Renal pelvis (tissue), 4 donors: Measurements from ENCODE around the gene SP140. TPM values are rescaled to one million over a fixed set of nuclear protein-coding genes. Genes with fewer than 3 reads are reported as not detected.
"Not testable (repeated sequence)": the region's sequence is repeated elsewhere in the genome, so short reads cannot be mapped to it uniquely, and the experiment has no call there.

ENCODE experiments used
- DNase-seq: peaks from one replicate; pipeline ENCODE4 v3.0.0-alpha.2; 2013
- polyA plus RNA-seq, 3 donors: library from polyadenylated mRNA; unstranded; fragments of 120-200 nt; gene quantifications; one replicate each; pipeline ENCODE4 v1.2.1, GENCODE V29; 2013; ENCODE audit not compliant: insufficient read length in 3 of 3

The SP140 gene
- polyA plus RNA-seq, 3 donors = 0.54 to 1.8 (median 1.5) TPM

GRCh38 chr2:230286048-230286447, 60.5 kb downstream of the SP140 start:
- DNase-seq = no peak

- peak; percentile 4 for DNase-seq
Observed at GRCh38 chr2:230289311-230289710, 63.8 kb downstream of the SP140 start.

- no peak for DNase-seq
Observed at GRCh38 chr2:230295192-230295591, 69.7 kb downstream of the SP140 start.

- no peak for DNase-seq
Observed at GRCh38 chr2:230296917-230297316, 71.4 kb downstream of the SP140 start.

GRCh38 chr2:230299618-230300017, 74.1 kb downstream of the SP140 start:
- DNase-seq = no peak

- DNase-seq = no peak
Observed at GRCh38 chr2:230305416-230306275, 80.1 kb downstream of the SP140 start.

- DNase-seq = no peak
Observed at GRCh38 chr2:230306474-230306873, 80.9 kb downstream of the SP140 start.

GRCh38 chr2:230307485-230307884, 81.9 kb downstream of the SP140 start:
- DNase-seq = no peak

- DNase-seq = no peak
Observed at GRCh38 chr2:230308402-230309000, 83.0 kb downstream of the SP140 start.

GRCh38 chr2:230310792-230311191, 85.3 kb downstream of the SP140 start:
- DNase-seq = not testable (repeated sequence)

GRCh38 chr2:230311634-230312033, 86.1 kb downstream of the SP140 start:
- DNase-seq = not testable (repeated sequence)

- DNase-seq = no peak
Observed at GRCh38 chr2:230312638-230313037, 87.1 kb downstream of the SP140 start.

- DNase-seq = no peak
Observed at GRCh38 chr2:230317366-230317765, 91.8 kb downstream of the SP140 start.

- no peak for DNase-seq
Observed at GRCh38 chr2:230318190-230319121, 92.9 kb downstream of the SP140 start.

- no peak for DNase-seq
Observed at GRCh38 chr2:230319211-230319862, 93.8 kb downstream of the SP140 start.

- no peak for DNase-seq
Observed at GRCh38 chr2:230321031-230321430, 95.5 kb downstream of the SP140 start.

GRCh38 chr2:230322561-230323384, 97.2 kb downstream of the SP140 start:
- no peak for DNase-seq

- no peak for DNase-seq
Observed at GRCh38 chr2:230323385-230324106, 98.0 kb downstream of the SP140 start.

GRCh38 chr2:230324503-230324902, 99.0 kb downstream of the SP140 start:
- DNase-seq = no peak
